K562 (cell line): ENCODE results near the gene EMILIN1. TPM values are rescaled to one million over a fixed set of nuclear protein-coding genes. Genes with fewer than 3 reads are reported as not detected.

Source experiments
- ARID1B ChIP-seq: fragments of 450-650 bp; IDR thresholded peaks from 2 replicates; pipeline ENCODE4 v1.6.1; 2016; ENCODE audit warnings: antibody characterized with exemption, mild to moderate bottlenecking, inconsistent platforms
- DACH1 ChIP-seq: fragments of 450-650 bp; IDR thresholded peaks from 2 replicates; pipeline ENCODE4 v1.6.1; 2018; ENCODE audit not compliant: partially characterized antibody
- DIDO1 ChIP-seq: fragments of 450-650 bp; IDR thresholded peaks from 2 replicates; pipeline ENCODE4 v1.6.1; 2016; ENCODE audit warnings: low read depth, missing biosample characterization, missing genetic modification characterization
- ELF1 ChIP-seq: fragments of 200-800 bp; sonication (Bioruptor generic); IDR thresholded peaks from 2 replicates; pipeline ENCODE4 v1.6.1; 2016; ENCODE audit warnings: missing genetic modification characterization, missing compliant biosample characterization
- ETS1 ChIP-seq: conservative IDR thresholded peaks from 2 replicates; pipeline ENCODE4 v1.6.1; 2011; ENCODE audit warnings: low read depth, mild to moderate bottlenecking, low read length; ENCODE audit not compliant: control insufficient read depth
- HDAC2 ChIP-seq: fragments of 450-650 bp; IDR thresholded peaks from 2 replicates; pipeline ENCODE4 v1.6.1; 2016; ENCODE audit warnings: mild to moderate bottlenecking
- MCM3 ChIP-seq: fragments of 450-650 bp; IDR thresholded peaks from 2 replicates; pipeline ENCODE4 v1.6.1; 2016
- MITF ChIP-seq: IDR thresholded peaks from 2 replicates; pipeline ENCODE4 v1.6.1; 2014; ENCODE audit warnings: antibody characterized with exemption
- NBN ChIP-seq: fragments of 450-650 bp; IDR thresholded peaks from 2 replicates; pipeline ENCODE4 v1.6.1; 2016; ENCODE audit warnings: low read depth, mild to moderate bottlenecking
- ZBED1 ChIP-seq: IDR thresholded peaks from 2 replicates; pipeline ENCODE4 v1.6.1; 2014
- ZBTB33 ChIP-seq: sonication (generic); formaldehyde crosslinking; IDR thresholded peaks from 2 replicates; pipeline ENCODE4 v1.8.1; 2023; ENCODE audit warnings: mild to moderate bottlenecking, missing genetic modification reagents
- ZBTB9 ChIP-seq: fragments of 450-650 bp; formaldehyde crosslinking; IDR thresholded peaks from 2 replicates; pipeline ENCODE4 v1.4.0; 2020; ENCODE audit warnings: mild to moderate bottlenecking, moderate library complexity
- ZFP91 ChIP-seq: sonication (generic); formaldehyde crosslinking; IDR thresholded peaks from 2 replicates; pipeline ENCODE4 v1.8.0; 2022; ENCODE audit warnings: mild to moderate bottlenecking, missing genetic modification reagents
- ZKSCAN3 ChIP-seq: fragments of 250-450 bp; sonication (Bioruptor Pico); IDR thresholded peaks from 2 replicates; pipeline ENCODE4 v1.4.0; 2020
- ZNF592 ChIP-seq: fragments of 450-650 bp; IDR thresholded peaks from 2 replicates; pipeline ENCODE4 v1.6.1; 2017; ENCODE audit warnings: antibody characterized with exemption, mild to moderate bottlenecking
- polyA plus RNA-seq, 8 experiments: library from polyadenylated mRNA; depleted of rRNA in 4 of 8; stranded (reverse) in 5 of 8; unstranded in 3 of 8; fragments of >200 nt; fragmentation: Nextera tagmentation in 2 of 8; fragmentation: Illumina TruSeq in 1 of 8; extraction: Ambion mirVana in 2 of 8; extraction: Trizol in 1 of 8; gene quantifications; 2 replicates each; pipeline versions ENCODE4 v1.2.1 to v1.2.3, GENCODE V29; 2011 to 2014; ENCODE audit warnings: inconsistent platforms in 1 of 8, missing spikeins in 1 of 8
- total RNA-seq, 7 experiments: library from RNA; depleted of rRNA in 6 of 7; stranded (reverse); fragments of >200 nt in 6 of 7; fragmentation: Illumina TruSeq in 2 of 7; extraction: Trizol in 2 of 7; gene quantifications; 2 replicates each; pipeline versions ENCODE4 v1.2.1 to v1.2.3, GENCODE V29; 2011 to 2021; ENCODE audit warnings: low replicate concordance in 1 of 7

The EMILIN1 gene
- total and polyA plus RNA-seq, 9 of the 15 experiments (the other 6 are each of a cell fraction or from before 2014, with no cell fraction given) = 0.04 to 2.7 (median 0.54) TPM; not detected in 2

- TF ChIP-seq ZNF592 (peak; percentile 91), NBN (peak; percentile 92; the same call in 1 of the 2 replicates), ZBTB9 (CRISPR knock-in tag) (peak; percentile 25; the same call in 1 of the 2 replicates), ETS1 (peak; percentile 88), ZBED1 (peak; percentile 30; the same call in 1 of the 2 replicates), ZFP91 (CRISPR knock-in tag) (peak; percentile 78), ZKSCAN3 (CRISPR knock-in tag) (no peak), HDAC2 (peak; percentile 87), ELF1 (tag) (peak; percentile 77), MCM3 (no peak), ZBTB33 (CRISPR knock-in tag) (peak; percentile 17; the same call in 1 of the 2 replicates), MITF (no peak), DACH1 (no peak), ARID1B (no peak), DIDO1 (peak; percentile 38; the same call in 1 of the 2 replicates)
These were observed 27.2 kb upstream of the EMILIN1 start, which contains the start of gene AGBL5 (continued) for GRCh38 chr2:27050996-27051901.
